GOT3 (cell line): ENCODE data around the gene UGCG.
"Not testable (repeated sequence)": the region's sequence is repeated elsewhere in the genome, so short reads cannot be mapped to it uniquely, and the experiment has no call there.

ENCODE experiments used
- DNase-seq: peaks from one replicate; lab custom pipeline; 2025; ENCODE audit warnings: mixed read lengths; lab: John Stamatoyannopoulos, UW

UGCG gene

DNA sequence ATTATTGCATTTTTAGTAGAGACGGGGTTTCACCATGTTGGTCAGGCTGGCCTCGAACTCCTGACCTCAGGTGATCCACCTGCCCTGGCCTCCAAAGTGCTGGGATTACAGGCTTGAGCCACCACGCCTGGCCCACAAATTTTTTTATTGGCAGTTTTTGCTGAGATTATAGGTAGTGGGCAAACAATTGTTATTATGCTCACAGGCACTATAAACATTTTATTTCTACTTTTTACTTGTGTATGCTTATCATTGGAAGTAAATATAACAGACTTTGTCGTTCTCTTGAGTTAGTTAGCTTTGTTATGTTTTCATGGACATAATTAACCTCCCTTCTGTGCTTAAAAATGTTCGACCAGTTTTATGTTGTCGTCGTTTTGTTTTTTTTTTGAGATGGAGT lies 23.9 kb downstream of the UGCG start:
- DNase-seq, result no peak

DNA sequence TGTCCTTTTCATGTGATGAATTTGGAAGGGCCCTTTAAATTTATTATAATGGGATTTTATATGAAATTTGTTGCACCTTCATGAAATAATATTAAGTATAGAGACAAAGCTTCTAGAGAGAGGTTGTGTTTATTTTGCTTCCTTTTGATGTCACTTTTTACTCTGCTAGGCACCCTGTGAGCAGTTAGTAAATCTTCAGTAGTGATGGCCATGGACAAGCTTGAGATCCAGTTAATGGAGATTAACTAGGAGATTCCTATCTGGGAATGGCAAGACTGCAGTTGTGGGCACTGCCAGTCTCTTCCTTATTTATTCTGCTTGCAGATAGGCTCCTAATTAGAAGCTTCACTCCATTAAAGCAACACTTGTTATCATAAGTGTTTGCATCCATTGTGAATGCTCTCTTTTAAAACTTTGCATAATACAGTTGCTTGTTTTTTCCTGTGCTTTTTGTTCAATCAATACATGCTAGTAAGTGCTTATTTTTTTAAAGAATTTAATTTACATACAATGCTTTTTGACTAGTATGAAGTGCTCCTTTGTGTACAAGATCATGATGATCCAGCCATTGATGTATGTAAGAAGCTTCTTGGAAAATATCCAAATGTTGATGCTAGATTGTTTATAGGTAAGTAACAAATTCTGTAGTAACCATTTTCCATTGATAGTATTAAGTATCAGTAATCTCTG lies 25.9 kb downstream of the UGCG start:
- no peak for DNase-seq

DNA sequence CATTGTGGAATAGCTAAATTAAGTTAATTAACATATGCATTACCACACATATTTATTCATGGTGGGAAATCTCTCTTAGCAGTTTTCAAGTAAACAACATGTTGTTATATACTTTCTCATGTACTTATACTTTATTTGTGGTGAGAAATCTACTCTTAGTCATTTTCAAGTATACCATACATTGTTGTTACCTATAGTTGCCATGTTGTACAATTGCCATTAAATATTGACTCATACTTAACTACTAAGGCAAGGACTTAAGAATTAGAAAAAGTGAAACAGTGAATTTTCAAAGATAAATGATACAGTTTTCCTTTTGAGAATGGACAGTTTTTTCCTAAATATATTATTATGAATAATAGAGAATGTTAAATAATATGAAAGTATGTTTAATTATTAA lies 27.7 kb downstream of the UGCG start:
- no peak for DNase-seq

DNA sequence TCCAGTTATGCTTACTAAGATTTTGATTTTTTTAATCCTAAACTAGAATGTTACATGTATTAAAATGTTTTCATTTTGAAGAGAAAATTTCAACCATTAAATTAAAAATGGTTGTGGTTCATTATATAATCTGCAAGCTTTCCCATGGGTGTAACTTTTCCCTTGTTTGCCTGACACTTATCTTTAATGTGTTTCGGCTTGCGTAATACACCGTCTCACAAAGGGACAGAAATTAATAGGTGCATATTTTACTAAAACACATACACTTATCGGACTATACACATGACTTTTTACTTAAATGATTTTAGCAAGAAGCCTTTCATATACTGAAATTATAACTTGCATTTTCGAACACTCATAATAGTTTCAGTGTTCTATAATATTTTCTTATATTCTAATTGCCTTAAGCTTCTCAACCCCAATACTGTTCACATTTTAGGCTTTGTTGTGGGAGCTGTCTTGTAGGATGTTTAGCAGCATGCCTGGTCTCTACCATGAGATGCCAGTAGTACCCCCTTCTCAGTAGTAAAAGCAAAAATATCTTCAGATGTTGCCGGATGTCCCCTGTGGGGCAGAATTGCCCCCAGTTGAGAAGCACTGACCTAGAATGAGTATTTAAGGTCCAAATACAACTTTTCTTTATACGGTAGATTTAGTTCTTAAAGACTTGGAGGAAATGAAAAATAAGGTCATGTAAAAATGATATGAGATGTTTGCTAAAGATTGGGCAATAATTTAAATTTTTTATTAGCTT lies 28.6 kb downstream of the UGCG start:
- DNase-seq, result no peak

DNA sequence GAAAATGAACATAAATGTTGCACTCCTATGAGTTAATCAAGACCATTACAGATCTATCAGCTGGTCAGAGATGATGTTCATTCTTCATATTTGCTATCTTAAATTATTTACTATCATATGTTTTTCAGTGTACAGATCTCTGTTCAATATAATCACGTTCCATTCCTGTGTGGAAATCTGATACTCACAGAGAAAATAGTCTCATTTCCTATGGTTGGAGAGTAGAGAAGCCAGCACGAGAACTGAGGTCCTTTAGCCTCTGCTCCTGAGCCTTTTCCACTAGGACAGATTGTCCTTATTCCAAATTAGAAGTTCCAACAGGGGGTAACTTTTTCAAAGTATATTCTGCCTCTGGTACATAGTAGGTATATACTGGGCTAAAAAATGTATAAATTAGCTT lies 29.2 kb downstream of the UGCG start:
- DNase-seq, result no peak

DNA sequence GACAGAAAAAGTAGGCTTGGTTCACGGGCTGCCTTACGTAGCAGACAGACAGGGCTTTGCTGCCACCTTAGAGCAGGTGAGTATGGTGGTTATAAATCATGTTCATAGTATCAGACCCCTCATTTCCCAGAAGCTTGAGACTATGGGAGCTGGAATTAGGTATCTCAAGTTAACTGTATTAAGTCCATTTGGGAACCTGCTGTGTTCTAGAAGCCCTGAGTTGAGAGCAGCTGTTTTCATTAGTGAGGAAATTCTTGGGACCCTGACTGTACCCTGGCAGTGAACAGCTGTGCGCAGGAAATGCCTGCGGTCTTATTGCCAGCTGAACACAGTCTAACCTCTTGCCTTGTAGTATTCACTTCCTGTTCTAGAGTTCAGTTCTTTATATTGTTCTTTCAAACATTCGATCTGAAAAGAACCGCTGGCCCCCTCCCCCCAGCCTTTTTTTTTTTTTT lies 29.8 kb downstream of the UGCG start:
- no peak for DNase-seq

DNA sequence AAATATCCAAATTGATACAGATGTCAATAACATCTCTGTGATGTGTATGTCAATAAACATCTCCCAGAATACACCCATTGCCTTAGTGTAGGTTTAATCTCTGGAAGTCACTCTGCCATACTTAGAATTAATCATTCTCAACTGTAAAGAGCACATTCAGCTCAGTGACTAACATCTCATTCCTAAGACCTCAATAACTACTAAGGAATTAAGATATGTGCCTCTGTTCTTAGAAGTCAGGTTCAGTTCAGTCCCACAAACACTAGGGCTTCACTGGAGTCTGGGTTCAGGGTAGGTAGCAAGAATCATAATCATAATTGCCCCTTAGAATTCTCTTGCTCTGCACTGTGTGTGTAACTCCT lies 31.7 kb downstream of the UGCG start:
- DNase-seq, result no peak

DNA sequence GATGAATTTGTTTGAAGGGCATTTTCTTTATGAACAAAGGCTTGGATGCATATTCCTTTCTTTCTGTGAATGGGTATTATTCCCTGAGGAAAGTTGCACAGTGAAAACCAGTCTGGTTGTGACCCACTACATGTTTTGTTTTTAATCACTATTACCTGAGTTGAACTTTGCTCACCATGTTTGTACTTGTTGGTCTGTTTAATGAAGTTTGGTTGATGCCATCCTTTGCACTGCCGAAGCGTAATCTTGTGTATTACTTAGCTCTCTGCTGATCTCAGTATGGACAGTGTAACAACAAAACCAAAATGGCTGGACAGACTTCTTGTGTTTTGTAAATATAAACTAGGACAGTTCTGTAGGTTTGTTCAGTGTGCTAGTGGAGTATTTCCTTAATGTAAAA lies 38.1 kb downstream of the UGCG start:
- DNase-seq, result no peak

DNA sequence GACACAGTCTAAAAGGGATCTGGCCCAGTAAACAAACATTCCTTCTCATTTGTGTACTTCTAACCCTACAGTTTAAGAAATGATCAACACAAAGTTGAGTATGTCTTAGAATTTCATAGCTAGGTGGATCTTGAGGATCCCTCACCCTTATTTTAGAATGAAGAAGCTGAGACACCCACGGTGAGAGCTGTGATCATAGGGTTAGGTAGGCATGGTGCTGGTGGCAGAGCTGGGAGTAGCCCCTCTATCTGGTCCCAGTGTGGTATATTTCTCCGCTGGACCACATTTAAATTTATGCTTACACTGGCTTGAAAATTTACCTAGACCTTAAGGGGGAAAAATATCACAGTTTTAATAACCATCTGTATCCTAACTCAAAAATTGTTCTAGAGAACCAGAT lies 39.8 kb downstream of the UGCG start:
- DNase-seq, result no peak

DNA sequence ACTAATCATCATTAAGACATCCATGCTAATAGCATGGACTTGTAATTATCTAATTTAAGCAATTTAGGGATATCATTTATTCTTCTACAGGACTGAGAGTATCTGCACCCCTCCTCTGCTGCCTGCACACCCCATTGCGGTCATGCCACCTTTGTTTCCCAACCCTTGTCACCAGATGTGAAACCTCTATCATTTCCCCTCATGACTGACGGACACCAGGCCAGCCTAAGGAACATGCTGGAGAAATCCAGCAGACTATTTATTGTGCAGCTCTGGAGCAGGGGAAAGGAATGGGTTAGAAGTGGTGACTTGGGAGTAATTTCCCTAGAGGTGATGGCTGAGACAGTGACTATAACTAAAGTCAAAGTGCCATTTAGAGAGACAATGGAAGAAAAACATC lies 40.7 kb downstream of the UGCG start:
- DNase-seq, result no peak

DNA sequence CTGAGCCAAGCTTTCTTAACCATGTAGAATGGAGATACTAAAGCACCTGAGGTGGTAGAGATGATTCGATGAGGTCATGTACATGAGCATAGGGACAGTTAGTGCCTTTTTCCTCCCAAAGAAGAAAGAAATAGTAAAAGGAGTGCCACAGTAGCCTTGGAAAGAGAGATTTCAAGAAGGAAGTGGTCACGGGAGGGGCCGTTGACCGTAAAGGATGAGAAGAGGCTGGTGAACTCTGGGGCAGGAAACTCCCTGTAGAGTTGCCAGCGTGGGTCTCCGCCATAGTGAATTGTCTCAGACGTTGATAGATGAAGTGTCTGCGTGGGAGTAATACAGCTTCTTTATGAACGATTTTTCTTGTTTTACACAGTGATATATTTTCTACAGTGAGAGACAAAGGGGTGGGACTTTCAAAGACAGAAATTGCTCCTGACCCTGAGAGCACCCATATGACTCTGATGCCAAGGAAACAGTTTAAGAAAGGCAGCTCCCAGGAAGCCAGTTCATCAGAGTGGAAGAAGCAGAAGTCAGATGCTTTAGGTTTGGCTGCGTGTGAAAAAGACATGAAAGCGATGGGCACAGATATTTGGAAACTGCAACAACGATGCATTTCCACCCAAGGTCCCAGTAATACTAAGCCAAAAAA lies 41.3 kb downstream of the UGCG start:
- no peak for DNase-seq

DNA sequence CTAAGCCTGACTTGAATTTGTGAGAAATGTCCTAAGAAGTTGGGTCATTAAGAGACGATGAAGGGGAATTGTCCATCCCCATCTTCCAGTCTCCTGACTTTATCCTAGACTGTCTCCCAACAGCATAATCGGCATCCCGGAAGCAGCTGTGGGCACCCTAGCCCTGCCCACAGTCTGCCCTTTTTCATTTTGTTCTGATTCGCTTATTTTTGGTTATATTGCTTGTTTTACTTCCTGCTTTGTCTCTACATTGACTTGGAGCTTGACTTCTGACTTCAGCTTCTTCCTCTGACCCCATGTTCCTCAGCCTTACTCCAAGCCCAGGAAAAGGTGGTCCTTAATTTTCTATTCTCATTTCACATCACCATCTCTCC lies 41.8 kb downstream of the UGCG start:
- no peak for DNase-seq

DNA sequence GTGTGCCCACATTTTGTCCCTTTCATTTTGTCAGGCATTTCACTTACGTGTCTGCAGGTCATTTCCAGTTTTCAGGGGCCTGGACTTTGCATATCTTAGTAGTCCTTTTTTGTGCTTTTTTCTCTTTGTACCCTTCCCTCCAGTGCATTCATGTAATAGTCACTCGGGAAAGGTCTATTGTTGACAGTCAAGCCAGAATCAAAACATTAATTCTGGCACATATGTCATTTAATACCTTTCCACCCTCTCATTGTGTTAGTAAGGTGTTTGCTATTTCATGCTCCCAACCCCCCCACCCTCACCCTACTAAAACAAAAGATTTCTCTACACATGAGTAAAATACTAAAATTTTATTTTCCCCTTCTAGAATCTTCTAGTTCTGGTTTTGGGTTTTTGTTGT lies 42.7 kb downstream of the UGCG start:
- DNase-seq, result no peak

DNA sequence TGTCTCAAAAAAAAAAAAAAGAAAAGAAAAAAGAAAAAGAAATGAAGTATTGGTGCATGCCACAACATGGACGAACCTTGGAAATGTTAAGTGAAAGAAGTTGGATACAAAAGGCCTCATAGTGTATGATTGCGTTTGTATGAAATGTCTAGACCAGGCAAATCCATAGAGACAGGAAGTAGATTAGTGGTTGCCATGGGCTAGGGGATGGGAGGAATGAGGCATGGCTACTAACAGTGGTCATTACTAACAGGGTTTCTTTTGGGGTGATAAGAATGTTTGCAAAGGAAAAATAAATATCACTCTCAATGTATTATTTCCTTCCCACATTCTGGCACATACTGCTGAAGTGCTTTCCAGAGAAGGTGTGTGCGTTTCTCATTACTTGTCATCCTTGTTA lies 44.1 kb downstream of the UGCG start:
- no peak for DNase-seq

DNA sequence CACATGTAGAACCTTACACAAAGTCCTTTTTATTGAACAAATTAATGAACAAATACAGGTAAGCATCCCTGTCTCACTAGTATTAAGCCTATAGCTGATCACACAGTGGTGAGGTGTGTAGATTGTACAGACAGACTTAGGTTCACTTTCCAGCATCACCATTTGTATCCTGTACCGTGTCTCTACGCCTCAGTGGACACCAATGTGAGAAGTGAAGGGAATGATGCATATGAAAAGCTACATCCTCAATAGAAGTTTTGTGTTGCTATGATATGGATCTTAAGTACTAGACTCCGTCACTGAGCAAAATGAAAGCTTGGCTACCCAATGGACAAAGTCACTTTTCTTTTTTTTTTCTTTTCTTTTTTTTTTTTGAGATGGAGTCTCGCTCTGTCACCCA lies 46.6 kb downstream of the UGCG start:
- DNase-seq, result no peak

DNA sequence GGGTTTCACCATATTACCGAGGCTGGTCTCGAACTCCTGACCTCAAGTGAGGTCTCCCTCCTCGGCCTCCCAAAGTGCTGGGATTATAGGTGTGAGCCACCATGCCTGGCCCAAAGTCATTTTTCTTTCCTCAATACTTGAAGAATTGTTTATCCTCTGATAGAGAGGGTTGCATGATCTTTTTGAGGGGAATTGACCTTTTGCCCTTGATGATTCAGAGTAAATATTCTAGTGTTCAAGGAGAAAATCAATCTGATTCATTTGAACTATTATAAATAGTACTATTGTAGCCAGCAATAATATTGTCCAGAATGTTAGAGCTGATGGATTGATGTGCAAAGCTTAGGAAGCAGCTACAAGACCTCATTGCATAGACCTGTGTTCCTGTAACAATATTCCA lies 47.1 kb downstream of the UGCG start:
- no peak for DNase-seq

DNA sequence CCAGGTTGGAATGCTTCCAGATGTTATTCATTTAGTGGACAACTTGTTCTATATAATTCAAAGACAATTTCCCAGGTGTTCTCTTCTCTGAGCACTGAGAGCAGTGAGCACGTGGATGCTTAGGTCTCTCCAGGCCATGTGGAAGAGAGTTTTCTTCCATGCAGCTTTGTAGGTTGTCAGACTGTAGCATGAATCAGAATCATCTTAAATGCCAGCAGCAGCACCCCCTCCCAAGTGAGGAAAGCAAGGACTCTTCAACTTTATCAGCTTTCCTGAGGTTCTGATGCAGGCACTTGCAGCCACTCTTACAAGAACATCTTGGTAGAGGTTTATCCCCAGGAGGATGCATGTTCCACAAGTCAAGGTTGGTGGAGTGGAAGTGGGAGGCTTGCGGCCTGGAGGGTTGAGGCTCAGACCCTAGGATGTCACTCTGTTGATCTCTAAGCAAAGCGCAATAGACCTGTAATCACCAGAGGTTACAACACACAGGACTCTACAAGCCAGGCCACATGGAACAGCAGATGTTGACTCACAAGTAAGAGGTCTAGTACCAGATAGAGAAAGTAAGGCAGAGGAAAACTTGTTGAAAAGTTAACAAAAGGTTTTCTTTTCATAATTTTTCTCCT lies 47.7 kb downstream of the UGCG start:
- no peak for DNase-seq

DNA sequence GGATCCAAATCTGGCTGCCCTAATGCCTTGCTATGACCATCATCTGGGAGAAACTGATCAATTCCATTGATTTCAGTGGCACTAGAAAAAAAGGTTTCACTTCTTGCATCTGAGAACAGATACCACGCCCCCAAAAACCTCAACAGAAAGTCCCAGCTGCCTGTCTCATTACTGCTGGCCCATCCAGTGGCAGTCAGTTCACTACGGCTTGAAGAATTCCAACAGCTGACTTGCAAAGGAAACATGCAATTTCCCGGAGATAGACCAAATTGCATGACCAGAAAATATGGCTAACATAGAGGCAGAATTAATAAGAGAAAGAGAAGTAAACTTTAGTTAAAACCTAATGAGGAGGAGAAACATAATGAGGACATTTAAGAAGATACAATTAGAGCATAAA lies 48.6 kb downstream of the UGCG start:
- no peak for DNase-seq

DNA sequence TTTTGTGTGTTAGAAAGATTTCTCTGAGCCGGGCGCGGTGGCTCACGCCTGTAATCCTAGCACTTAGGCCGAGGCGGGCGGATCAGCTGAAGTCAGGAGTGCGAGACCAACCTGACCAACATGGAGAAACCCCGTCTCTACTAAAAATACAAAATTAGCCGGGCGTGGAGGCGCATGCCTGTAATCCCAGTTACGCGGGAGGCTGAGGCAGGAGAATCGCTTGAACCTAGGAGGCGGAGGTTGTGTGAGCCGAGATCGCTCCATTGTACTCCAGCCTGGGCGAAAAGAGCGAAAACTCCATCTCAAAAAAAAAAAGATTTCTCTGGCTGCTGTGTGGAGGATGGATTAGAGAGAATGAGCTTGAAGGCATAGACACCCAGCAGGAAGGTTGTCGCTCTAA lies 51.5 kb downstream of the UGCG start:
- not testable (repeated sequence) for DNase-seq

DNA sequence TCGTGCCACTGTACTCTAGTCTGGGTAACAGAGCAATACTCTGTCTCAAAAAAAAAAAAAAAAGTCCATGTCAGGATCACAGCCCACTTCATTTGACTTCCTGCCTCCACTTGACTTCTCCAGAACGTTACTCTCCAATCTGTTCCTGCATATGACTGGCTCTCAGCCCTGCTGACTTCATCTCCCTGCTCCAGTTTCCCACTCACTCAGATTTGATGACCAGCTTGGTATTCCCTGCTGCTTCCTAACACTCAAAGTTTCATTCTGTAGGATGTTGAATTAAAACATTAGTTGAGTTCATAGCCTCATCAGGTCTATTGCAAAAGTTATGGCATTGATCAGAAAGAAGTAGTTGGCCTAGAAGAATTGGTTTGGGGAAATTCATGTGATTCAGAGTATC lies 52.3 kb downstream of the UGCG start:
- no peak for DNase-seq

DNA sequence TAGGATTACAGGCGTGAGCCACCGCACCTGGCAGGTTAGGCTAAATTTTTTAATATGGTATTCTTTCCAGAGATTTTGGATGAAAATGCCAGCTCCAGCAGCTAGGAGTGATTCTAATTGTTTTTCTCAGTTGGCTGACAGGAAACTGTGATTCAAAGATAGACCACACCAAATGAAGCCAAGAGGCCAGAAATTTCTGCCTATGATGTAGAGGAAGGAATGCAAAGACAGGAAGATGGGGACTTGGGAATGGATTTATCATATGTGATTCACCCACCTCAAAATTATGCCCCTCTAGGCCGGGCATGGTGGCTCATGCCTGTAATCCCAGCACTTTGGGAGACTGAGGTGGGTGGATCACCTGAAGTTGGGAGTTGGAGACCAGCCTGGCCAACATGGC lies 53.3 kb downstream of the UGCG start:
- no peak for DNase-seq

DNA sequence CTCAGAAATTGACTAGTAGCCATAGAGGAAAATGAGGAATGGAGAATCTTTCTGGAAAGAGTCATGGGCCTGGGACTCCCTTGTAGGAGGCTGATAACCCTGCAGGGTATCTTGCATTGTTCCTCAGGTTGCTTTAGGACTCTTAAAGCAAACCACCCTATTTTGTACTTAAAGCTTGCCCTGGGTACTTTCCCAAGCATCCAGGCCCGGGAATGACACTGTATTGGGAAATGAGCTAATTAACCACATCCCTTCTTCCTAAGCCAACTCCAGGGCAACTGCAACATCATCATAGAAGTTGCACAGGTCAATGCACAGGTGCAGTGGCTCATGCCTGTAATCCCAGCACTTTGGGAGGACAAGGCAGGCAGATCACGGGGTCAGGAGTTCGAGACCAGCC lies 55.9 kb downstream of the UGCG start:
- no peak for DNase-seq

DNA sequence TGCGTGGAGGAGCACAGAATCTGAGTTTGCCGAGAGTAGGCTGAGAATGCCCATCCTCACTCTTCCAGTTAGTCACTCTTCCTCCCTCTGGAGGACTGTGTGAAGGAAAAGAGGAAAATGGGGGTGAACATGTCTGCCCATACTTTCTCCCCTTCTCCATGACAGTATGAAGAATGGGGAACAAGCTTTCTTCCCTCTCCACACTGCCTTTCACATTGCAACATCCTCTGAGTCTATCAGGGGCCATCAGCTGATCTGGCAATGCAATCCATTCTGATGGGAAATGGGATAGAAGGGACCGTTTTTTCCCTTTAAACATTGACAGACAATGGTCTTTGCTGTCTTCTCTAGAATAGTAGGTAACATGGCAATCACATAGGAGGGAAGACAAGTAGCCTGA lies 56.8 kb downstream of the UGCG start:
- no peak for DNase-seq
